Muscle of leg (tissue), 11 donors: ENCODE data around the gene SPIB. TPM values are rescaled to one million over a fixed set of nuclear protein-coding genes. Genes with fewer than 3 reads are reported as not detected.

ENCODE experiments used
- DNase-seq: peaks from one replicate; pipeline ENCODE4 v3.0.0; 2013
- H3K27ac ChIP-seq: one replicate; pipeline ENCODE4 v1.5.1; 2013; ENCODE audit warnings: mild to moderate bottlenecking, low read length, control low read depth
- H3K27me3 ChIP-seq: one replicate; pipeline ENCODE4 v1.6.1; 2013; ENCODE audit warnings: low read length; ENCODE audit not compliant: control insufficient read depth, insufficient read depth
- H3K36me3 ChIP-seq: one replicate; pipeline ENCODE4 v1.6.1; 2013; ENCODE audit warnings: low read length; ENCODE audit not compliant: control insufficient read depth, insufficient read depth
- H3K4me1 ChIP-seq: one replicate; pipeline ENCODE4 v1.6.1; 2013; ENCODE audit warnings: low read length; ENCODE audit not compliant: control insufficient read depth, insufficient read depth
- H3K4me3 ChIP-seq: one replicate; pipeline ENCODE4 v1.5.1; 2013; ENCODE audit warnings: low read length, control low read depth
- H3K9me3 ChIP-seq: replicated peaks from 2 replicates; pipeline ENCODE4 v1.6.1; 2013; ENCODE audit warnings: low read depth, low read length; ENCODE audit not compliant: control insufficient read depth
- WGBS: methylation state at CpG from one replicate; pipeline ENCODE4 v1.1.5; 2013; ENCODE audit warnings: missing lambda C conversion rate; ENCODE audit not compliant: insufficient coverage; 5-methylcytosine and 5-hydroxymethylcytosine counted together
- polyA plus RNA-seq, 8 donors: library from polyadenylated mRNA; unstranded; fragments of 120-200 nt; gene quantifications; one replicate each; pipeline versions ENCODE4 v1.2.1 to v1.2.3, GENCODE V29; 2013; ENCODE audit warnings: inconsistent platforms in 1 of 8, low replicate concordance in 1 of 8; ENCODE audit not compliant: insufficient read length in 8 of 8, insufficient read depth in 1 of 8
- total RNA-seq: library from RNA; stranded (reverse); fragments of 120-200 nt; gene quantifications from one replicate; pipeline ENCODE4 v1.2.4, GENCODE V29; 2013

SPIB gene
- total and polyA plus RNA-seq, 9 donors: 0.04 to 0.96 (median 0.50) TPM

DNA sequence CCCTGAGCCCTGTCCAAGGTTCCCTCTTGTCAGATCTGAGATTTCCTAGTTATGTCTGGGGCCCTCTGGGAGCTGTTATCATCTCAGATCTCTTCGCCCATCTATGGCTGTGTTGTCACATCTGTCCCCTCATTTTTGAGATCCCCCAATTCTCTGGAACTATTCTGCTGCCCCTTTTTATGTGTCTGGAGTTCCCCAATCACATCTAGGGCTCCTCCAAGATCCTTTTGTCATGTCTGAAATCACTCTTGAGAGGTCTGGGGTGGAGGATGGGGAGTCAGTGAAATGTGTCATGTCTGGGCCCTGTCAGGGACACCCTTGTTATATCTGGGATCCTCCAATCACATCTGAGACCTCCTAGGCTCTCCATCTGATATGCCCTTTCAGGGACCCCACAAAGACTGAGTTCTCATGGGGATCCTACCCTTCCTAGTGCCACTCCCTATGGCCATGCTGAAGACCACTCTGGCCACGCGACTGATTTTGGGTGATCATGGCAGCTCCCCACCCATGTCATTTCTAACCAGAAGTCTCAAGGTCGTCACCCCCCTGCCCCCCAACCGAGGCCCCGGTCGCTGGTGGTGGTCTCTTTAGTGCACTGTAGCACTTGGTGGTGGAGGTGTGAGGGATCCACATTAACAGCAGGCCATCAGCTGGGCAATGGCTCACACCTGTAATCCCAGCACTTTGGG lies 10.2 kb downstream of the SPIB start:
- DNase-seq: no peak
- H3K36me3 ChIP-seq: no peaks in the 10 kb centered on the region
- H3K4me3 ChIP-seq: no peak overlapping the region
- peaks cover 32% of the 10 kb centered on the region for H3K4me1 ChIP-seq
- H3K9me3 ChIP-seq: no peaks in the 10 kb centered on the region
- WGBS: 100% methylated on average over 1 of the region's 7 CpGs
- peaks cover 49% of the 10 kb centered on the region for H3K27me3 ChIP-seq
- H3K27ac ChIP-seq: no peak overlapping the region

GRCh38 chr19:50430888-50431342 lies 12.2 kb downstream of the SPIB start:
- DNase-seq: peak; percentile 25
- Histone ChIP-seq H3K4me1 (peaks cover 50% of the 10 kb centered on the region), H3K9me3 (no peaks in the 10 kb centered on the region), H3K27ac (peak overlapping the region; percentile 92), H3K27me3 (peaks cover 52% of the 10 kb centered on the region), H3K36me3 (no peaks in the 10 kb centered on the region), H3K4me3 (peak overlapping the region; percentile 57)
- WGBS: 10% methylated on average over 2 of the region's 13 CpGs

GRCh38 chr19:50431343-50432220 lies 12.8 kb downstream of the SPIB start:
- under 1% methylated on average over 23 of the region's 54 CpGs for WGBS
- Histone ChIP-seq H3K9me3 (no peaks in the 10 kb centered on the region), H3K36me3 (no peaks in the 10 kb centered on the region), H3K4me3 (peak overlapping the region; percentile 57), H3K4me1 (peaks cover 50% of the 10 kb centered on the region), H3K27ac (peak overlapping the region; percentile 92), H3K27me3 (peaks cover 52% of the 10 kb centered on the region)
- peak; percentile 90 for DNase-seq

- peak within 1 kb of the TSS; percentile 92 for H3K27ac ChIP-seq
- H3K9me3 ChIP-seq: no peaks in the 10 kb centered on the region
- peaks cover 50% of the 10 kb centered on the region for H3K4me1 ChIP-seq
- WGBS: under 1% methylated on average over 33 of the region's 40 CpGs
- H3K27me3 ChIP-seq: peaks cover 50% of the 10 kb centered on the region
- peak within 1 kb of the TSS; percentile 57 for H3K4me3 ChIP-seq
- DNase-seq: peak; percentile 85
- no peaks in the 10 kb centered on the region for H3K36me3 ChIP-seq
Measured at GRCh38 chr19:50432221-50433028, 13.7 kb downstream of the SPIB start, which contains the start of gene MYBPC2. Gene MYBPC2, plus strand, starts transcription at chr19:50432892. Its CDS starts 62 bp downstream, at chr19:50432954.

GRCh38 chr19:50433201-50434180 lies 14.8 kb downstream of the SPIB start:
- Histone ChIP-seq H3K4me1 (peaks cover 41% of the 10 kb centered on the region), H3K27me3 (peaks cover 41% of the 10 kb centered on the region), H3K4me3 (peak overlapping the region; percentile 25), H3K36me3 (no peaks in the 10 kb centered on the region), H3K9me3 (no peaks in the 10 kb centered on the region), H3K27ac (peak overlapping the region; percentile 54)
- DNase-seq: no peak
- WGBS: 73% methylated on average over 9 of the region's 19 CpGs

- Histone ChIP-seq H3K27me3 (peaks cover 32% of the 10 kb centered on the region), H3K27ac (no peak overlapping the region), H3K36me3 (no peaks in the 10 kb centered on the region), H3K9me3 (no peaks in the 10 kb centered on the region), H3K4me3 (no peak overlapping the region), H3K4me1 (peaks cover 40% of the 10 kb centered on the region)
- DNase-seq: peak; percentile 49
- WGBS: 34% methylated on average over 7 of the region's 12 CpGs
Measured at GRCh38 chr19:50434525-50434924, 15.8 kb downstream of the SPIB start.

DNA sequence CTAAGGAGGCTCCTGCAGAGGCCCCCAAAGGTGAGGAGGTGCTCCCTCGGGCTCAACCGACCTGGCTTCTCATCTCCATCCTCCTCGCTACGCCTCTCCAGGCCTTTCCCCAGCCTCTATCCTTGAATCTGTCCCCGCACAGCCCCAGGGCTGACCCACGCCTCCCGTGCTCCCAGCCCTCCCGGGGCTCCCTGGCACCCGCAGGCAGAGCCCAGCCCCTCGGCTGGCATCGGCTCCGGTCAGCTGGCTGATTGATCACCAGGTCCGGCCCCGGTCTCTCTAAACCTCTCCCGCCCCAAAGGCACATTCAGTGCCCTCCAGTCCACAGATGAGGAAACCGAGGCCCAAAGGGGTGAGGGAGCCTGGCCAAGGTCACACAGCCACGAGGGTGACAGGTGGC lies 16.5 kb downstream of the SPIB start:
- Histone ChIP-seq H3K27me3 (peaks cover 32% of the 10 kb centered on the region), H3K9me3 (no peaks in the 10 kb centered on the region), H3K36me3 (no peaks in the 10 kb centered on the region), H3K4me1 (peaks cover 40% of the 10 kb centered on the region), H3K4me3 (no peak overlapping the region), H3K27ac (no peak overlapping the region)
- DNase-seq: no peak
- 85% methylated on average over 12 of the region's 17 CpGs for WGBS

- H3K27me3 ChIP-seq: peaks cover 28% of the 10 kb centered on the region
- H3K4me3 ChIP-seq: no peak overlapping the region
Measured at GRCh38 chr19:50435627-50436026, 16.9 kb downstream of the SPIB start.

DNA sequence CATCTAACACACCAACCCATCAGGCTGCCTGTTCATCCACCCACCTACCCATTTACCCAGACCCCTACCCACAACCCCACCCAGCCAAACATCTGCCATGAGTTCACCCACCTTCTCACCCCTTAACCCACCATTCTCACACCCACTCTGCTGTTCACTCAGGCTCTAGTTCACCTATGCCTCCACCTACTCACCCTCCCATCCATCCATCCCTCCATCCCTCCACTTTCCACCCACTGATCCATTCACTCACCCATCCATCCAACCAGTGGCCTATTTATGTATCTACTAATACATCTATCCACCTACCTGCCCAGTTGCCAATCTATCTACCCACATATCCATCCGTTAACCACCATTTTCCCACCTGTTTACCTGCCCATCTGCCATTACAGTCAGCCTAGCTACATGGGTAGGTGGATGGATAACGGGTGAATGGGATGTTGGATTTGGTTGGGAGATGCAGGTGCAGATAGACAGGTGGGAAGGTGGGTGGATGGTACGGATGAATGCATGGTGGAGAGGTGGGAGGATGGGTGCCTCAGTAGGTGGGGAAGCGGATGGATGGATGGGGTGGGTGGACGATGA lies 19.2 kb downstream of the SPIB start:
- no peak overlapping the region for H3K27ac ChIP-seq
- 92% methylated on average over 2 of the region's 5 CpGs for WGBS
- no peaks in the 10 kb centered on the region for H3K36me3 ChIP-seq

More at GRCh38 chr19:50435627-50436026, 16.9 kb downstream of the SPIB start:
- H3K27ac ChIP-seq: no peak overlapping the region
- H3K4me1 ChIP-seq: peaks cover 38% of the 10 kb centered on the region
- H3K9me3 ChIP-seq: no peaks in the 10 kb centered on the region
- WGBS: 70% methylated on average over 3 of the region's 12 CpGs
- DNase-seq: no peak
- no peaks in the 10 kb centered on the region for H3K36me3 ChIP-seq

More for the DNA sequence above, 19.2 kb downstream of the SPIB start:
- H3K9me3 ChIP-seq: no peaks in the 10 kb centered on the region
- no peak overlapping the region for H3K4me3 ChIP-seq
- DNase-seq: no peak
- peaks cover 21% of the 10 kb centered on the region for H3K4me1 ChIP-seq
- peaks cover 11% of the 10 kb centered on the region for H3K27me3 ChIP-seq
